Left renal pelvis (tissue), 4 donors: ENCODE measurements around the gene RAP2A. TPM values are rescaled to one million over a fixed set of nuclear protein-coding genes. Genes with fewer than 3 reads are reported as not detected.

Source experiments
- DNase-seq, 4 donors: peaks; one replicate each; pipeline ENCODE4 v3.0.0-alpha.2; 2013; ENCODE audit warnings: low read depth in 4 of 4, low spot score in 3 of 4
- polyA plus RNA-seq, 4 donors: library from polyadenylated mRNA; unstranded; fragments of 120-200 nt; gene quantifications; one replicate each; pipeline ENCODE4 v1.2.1, GENCODE V29; 2013; ENCODE audit not compliant: insufficient read length in 4 of 4

RAP2A gene
- polyA plus RNA-seq, 4 donors = 38.5 to 48.1 (median 42.5) TPM

DNA sequence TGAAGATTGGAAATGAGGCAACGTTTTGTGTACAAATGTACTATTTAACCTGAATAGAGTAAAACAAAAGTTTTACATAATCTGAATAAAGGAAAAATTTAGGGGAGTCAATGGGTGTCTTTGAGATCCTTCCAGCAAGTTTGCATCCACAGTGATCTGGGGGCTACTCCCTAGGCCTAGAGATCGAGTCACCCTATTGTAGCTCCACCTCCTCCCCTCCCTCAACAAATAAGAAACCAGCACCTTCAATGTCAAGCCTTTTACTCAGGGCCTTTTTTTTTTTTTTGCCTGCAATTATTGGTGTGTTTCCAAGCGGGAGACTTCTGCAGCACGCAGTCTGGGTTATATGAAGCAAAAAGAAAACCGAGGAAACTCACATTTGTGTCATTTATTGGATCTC is 16.3 kb upstream of the RAP2A start:
- no peak for DNase-seq

DNA sequence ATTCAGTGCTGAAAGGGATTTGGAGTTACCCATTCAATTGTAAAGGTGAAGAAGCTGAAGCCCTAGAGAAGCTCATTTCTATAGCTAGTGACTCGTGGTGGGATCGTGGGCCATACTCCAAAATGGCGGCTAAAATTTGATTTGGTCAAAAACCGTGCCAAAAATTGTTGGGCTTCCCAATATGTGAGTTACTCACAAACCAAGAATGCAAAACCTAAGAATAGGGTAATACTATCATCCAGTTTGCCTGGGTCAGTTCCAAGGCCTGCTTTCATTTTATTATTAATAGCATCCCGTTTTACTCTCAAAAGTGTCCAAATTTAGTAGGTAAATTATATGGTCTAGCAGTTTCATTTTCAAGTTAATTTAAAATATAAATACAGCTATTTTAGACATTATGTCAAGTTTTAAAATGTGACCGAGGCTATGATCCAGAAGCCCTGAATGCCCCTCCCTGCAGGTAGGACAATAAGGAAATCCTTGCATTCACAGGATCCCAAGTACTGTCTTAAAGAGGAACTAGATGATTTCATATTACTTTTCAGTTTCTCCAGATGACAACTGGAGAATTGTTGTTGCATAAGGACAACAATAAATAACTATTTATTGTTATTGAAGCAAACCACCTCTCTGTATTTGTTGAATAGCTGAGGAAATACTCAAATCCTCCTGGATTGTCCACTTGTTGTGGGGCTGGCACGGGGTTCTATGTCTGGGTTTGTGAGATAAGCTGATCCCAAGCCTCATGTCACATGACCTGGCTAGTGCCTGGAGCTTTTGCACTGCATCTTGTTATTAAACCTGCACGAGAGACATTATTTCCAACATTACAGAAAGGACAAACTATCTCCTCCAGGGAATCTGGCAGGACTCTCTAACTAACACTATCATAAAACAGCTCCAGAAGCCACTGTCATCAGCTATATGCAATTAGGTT is 11.6 kb upstream of the RAP2A start:
- no peak for DNase-seq

GRCh38 chr13:97423300-97424045 is 10.5 kb upstream of the RAP2A start:
- DNase-seq = no peak

DNA sequence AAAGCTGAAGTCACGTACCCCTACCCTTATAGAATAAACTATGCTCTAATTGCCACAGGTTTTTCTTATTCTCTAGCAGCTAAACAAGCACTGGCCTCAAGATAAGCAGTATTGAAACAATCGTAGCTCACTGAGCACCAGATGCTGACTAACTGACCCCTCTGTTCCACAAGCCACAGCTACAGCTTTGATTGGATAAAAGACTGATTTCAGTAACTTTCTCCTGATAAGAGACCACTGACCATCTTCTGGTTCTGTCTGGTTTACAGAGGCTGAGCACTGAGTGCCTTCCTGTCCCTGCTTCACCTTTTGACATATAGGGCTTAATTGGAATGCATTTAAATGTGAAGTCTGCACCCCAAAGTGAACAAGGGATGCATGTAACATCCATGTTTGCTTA is 8.4 kb upstream of the RAP2A start:
- no peak for DNase-seq

DNA sequence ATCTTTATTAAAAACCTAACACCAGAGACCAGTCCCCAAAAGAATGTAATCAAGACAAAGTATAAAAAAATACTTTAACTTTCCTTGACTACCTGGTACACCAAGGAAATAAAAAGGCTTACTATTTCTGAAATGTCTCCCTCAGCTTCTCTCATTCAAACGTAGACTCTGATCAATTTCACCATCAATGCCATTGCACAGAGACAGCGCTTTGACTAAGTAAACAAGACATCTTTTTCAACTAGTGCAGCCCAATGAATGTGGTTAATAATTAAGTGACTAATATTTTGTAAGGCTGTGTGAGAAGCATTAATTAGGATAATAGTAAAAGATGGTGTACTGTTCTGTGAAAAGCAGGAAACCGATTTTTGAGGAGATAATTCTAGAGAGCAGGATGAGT is 7.3 kb upstream of the RAP2A start:
- no peak for DNase-seq

GRCh38 chr13:97429681-97430081 is 4.3 kb upstream of the RAP2A start:
- DNase-seq = no peak

DNA sequence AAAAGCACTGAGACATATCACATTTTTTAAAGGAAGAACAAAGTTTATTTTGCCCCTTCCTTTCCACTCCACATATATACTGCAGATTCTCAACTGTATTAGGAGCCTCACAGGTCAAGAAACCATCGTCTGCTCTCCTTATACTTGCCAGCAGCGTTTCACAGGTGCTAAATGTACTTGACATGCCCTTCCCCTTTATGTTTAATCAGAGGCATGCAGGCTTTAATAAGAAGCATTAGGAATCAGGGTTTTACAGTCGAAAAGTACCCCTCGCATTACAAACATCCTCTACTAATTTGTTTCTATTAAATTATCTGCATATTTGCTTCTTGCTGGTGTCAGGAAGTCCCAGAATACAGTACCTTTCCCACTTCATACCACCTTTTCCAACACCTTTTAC is 3.7 kb upstream of the RAP2A start:
- DNase-seq = no peak

DNA sequence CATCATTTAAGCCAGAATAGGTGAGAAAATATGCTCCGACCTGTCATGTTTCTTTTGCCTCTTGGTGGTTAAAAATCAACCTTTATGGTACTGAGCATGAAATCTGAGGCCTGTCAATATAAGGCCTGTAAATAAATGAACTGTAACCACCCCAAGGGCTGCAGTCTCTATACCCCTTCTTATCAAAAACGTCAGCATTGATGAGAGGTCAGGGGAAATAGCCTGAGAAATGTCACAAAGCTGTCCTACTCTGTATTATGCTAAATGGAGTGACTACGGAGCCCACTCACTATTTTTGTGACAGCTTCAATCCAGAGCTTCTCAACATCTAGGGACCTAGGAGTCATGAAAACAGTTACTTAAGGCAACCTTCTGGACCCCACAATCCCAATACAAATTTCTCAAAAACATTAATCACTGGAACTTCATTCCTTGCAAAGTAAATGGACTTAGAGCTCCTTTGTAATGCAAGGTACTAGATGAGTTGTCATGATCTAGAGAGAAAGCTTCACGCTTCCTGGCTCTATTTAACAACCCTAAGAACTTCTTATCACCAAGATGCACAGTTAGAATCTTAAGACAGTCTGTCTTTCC is 2.7 kb upstream of the RAP2A start:
- no peak for DNase-seq

DNA sequence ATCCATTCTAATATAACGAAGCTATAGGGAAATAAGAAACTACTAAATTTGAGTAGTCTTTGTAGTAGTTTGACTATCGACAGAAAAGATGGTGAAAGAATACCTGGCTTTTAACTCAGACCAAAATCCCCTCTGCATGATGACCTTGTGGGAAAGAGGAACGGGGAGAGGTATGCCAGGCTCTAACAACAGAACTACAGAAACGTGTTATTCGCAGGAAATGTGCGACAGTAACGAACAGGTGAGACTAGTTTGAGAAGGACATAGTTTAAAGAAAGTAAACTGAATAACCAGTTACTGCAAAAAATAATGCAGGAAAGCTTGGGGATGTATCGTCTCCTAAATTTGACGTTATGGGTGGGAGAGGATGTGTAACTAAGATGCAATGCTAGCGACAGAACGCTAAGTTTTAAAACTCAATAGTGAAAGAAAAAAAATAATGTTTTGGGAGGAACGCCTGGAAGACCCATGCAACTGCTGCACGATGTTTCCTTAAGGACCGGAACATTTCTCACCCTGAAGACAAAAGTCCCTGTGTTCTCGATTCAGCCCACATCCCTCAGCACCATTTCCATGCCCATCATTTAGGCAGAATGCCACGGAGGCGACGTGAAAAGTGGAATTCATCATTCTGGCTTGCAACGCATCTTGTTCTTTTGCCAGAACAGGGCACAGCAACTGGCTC is 1.6 kb upstream of the RAP2A start:
- DNase-seq = no peak

DNA sequence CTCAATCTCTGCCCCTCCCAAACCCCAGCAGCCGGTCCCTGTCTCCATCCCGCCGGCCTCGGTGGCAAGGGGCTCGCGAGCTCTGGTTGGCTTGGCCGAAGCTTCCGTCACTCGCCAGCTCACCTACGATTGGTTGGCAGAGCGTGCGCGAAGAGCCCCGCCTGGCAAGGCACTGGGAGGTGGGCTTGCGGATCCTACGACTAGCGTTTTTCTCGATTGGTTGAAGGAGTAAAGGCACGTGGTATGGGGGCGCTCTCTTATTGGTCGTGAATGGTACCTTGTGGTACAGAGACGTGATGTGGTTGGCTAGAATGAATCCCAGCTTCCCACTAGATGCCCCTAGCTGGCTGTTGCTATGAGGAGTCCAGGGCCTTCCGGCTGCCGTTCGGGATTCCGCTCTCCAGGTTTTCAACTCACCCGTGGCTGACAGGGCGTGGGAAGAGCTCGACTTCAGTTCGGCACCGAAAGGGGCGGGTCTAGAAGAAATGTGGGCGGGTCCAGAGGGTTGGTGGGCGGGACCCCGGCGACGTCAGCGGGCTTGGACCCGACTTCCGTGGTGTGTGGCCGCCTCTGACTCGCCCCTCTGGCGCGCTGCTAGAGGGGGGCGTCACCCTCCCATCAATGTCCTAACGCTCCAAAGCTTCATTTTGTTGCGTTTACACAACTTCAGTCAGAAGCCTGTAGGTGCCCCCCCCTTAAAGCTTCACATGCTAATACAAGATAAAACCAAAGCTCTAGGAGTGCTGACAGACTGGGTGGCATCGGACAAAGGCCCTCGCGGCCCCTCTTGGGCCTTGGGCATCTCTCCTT is 847 bp upstream of the RAP2A start:
- DNase-seq = peak; percentile 99 to 100 (median 100)

DNA sequence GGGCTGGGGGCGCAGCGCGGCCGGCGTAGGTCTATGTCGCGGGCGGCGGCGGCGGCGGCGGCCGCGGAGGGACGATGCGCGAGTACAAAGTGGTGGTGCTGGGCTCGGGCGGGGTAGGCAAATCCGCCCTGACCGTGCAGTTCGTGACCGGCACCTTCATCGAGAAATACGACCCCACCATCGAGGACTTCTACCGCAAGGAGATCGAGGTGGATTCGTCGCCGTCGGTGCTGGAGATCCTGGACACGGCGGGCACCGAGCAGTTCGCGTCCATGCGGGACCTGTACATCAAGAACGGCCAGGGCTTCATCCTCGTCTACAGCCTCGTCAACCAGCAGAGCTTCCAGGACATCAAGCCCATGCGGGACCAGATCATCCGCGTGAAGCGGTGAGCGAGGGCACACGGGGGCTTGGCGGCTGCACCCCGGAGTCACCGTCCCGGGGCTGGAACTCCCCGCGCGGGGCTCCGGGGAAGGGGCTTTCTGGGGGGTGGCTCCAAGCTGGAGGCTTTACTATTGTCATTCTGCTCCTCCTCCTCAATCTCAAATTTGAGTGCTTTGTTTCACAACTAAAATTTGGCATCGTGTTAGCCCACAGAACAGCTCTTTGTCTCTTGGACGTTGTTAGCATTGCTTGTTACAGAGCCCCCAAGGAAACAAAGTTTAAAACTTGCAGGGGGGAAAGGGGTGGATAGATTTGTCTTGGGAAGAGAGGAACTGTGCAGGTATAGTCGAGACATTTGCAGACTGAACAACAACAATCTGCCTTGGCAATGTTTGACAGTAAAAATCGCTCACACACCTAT is 630 bp downstream of the RAP2A start:
- DNase-seq = no peak

DNA sequence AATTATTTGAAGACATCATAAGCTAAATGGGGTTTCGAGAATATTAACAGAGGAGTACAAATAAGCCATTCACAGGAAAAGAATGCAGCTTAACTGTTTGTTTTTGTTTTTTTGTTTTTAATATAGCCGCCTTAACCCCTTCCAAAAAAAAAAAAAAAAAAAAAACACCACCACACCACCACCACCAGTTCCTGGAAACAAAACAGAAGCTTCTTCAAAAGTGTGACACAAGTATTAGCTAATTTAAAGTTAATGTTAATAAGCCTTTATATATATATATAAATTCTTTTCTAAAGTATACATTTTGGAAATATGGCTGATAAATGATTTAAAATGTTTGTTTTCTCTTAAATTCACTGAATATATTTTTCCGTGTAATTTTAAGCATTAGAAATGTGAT is 1.4 kb downstream of the RAP2A start:
- DNase-seq = no peak

DNA sequence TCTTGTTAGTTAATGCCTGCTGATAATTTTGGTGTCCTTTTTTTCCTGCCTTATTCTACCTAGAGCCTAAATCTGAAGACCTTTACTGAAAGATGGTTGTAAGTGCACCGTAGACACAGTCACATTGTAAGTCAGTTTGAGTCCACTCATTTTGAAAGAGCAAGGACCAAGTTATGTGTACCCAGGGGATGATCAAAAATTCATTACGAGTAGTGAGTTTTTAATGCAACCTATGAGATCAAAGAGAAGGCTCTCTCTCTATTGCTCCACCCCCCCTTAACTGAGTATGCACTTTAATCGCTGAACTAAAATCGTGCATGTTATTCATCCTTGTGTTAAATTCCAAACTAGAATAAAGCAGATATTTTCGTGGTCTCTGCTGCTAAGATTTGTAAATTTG is 1.8 kb downstream of the RAP2A start:
- no peak for DNase-seq

DNA sequence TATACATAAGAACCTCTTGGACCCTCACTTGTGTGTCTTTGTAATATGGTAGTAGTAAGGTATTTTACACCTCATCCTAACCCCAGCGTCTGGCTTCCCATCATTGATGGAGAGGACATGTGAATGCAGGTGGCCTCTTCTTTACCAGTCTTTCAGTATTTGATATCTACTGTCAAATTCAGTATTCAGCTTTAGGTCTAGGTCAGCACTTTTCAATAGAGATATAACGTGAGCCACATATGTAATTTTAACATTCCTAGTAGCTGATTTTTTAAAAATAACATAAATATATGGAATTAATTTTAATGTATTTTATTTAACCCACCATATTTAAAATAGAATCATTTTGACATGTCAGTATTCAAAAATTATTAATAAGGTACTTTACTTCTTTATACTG is 2.9 kb downstream of the RAP2A start:
- no peak for DNase-seq

DNA sequence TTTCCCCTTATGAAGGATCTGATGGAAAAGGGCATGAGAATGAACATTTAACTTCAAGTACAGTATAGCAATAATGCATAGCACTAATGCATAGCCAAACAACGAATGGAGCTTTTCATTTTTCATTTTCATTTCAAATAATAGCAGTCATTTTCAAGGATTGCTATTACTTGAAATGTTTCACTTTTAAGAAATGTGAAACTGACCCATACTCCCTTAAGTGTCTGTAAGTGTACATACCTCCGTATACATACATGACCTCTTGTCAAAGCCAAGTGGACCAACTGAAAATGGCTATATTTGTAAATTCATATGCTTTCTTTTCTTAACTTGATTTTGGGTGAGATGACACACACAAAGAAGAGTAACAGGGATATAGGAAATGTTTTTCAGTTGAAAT is 3.8 kb downstream of the RAP2A start:
- no peak for DNase-seq

- DNase-seq = no peak
These were observed 5.1 kb downstream of the RAP2A start for GRCh38 chr13:97438856-97439595.

GRCh38 chr13:97440598-97441170 is 6.7 kb downstream of the RAP2A start:
- no peak for DNase-seq

GRCh38 chr13:97441368-97441767 is 7.4 kb downstream of the RAP2A start:
- DNase-seq = no peak
